Fibroblast of villous mesenchyme (primary cell): Measurements from ENCODE around the gene GPC6. TPM values are rescaled to one million over a fixed set of nuclear protein-coding genes. Genes with fewer than 3 reads are reported as not detected.

Experiments used
- DNase-seq: peaks from one replicate; pipeline ENCODE4 v3.0.0-alpha.2; 2010; ENCODE audit warnings: low read depth
- H3K4me3 ChIP-seq: 2 replicates; pipeline ENCODE4 v1.5.1; 2011; ENCODE audit warnings: low read depth, mild to moderate bottlenecking, low read length
- total RNA-seq: library from RNA; depleted of rRNA; stranded (reverse); fragments of >200 nt; gene quantifications from 2 replicates; pipeline ENCODE4 v1.2.3, GENCODE V29; 2012
- TF ChIP-seq, protein P1 (sequence below): IDR thresholded peaks from 2 replicates; pipeline ENCODE4 v1.5.1; 2012; ENCODE audit warnings: low read depth, mild to moderate bottlenecking, low read length; ENCODE audit not compliant: insufficient read depth

Gene GPC6
- total RNA-seq, 1 donor, result 6.0 TPM

DNA sequence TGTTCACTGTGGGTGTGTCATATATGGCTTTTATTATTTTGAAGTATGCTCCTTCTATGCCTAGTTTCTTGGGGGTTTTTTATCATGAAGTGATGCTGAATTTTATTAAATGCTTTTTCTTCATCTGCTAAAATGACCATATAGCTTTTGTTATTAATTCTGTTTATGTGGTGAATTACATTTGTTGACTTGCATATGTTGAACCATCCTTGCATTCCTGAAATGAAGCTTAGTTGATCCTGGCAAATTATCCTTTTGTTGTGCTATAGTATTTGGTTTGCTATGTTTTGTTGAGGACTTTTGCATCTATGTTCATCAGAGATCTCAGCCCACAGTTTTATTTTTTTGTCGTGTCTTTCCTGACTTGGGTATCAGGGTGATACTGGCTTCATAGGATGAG is 12.1 kb downstream of the GPC6 start:
- H3K4me3 ChIP-seq, result no peak overlapping the region
- TF ChIP-seq, protein P1, sequence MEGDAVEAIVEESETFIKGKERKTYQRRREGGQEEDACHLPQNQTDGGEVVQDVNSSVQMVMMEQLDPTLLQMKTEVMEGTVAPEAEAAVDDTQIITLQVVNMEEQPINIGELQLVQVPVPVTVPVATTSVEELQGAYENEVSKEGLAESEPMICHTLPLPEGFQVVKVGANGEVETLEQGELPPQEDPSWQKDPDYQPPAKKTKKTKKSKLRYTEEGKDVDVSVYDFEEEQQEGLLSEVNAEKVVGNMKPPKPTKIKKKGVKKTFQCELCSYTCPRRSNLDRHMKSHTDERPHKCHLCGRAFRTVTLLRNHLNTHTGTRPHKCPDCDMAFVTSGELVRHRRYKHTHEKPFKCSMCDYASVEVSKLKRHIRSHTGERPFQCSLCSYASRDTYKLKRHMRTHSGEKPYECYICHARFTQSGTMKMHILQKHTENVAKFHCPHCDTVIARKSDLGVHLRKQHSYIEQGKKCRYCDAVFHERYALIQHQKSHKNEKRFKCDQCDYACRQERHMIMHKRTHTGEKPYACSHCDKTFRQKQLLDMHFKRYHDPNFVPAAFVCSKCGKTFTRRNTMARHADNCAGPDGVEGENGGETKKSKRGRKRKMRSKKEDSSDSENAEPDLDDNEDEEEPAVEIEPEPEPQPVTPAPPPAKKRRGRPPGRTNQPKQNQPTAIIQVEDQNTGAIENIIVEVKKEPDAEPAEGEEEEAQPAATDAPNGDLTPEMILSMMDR, result no peak
- DNase-seq, result no peak

DNA sequence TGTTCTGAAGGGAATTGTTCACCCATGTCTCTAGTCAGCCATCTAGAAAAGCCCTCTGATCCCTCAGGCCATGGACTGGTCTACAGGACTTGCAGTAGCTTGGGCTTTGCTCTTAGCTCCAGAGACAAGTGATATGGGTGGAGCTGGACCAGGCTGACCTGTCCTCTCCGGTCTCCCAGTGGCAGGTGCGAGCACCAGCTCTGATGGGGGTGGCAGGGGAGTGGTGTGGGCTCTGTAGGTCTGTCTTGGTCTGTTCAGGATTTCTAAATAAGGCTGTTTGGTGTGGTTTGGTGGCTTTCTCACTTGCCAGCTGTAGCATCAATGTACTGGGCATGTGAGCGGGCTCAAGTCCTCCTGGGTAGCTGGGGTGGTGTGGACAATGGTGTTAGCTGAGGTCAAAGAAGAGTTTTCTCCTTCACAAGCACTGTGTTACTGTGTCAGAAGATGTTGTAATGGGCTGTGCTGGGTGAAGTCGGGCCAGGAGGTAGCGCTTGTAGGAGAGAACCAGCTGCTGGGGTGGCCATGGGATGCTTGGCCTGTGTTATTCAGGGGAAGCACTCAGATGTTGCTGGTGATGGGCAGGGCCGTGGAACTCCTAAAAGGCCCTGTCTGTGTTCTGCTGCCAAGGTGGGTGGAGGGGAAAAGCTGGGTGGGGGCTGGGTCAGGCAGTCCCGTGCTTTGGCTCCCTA is 16.9 kb downstream of the GPC6 start:
- no peak overlapping the region for H3K4me3 ChIP-seq
- TF ChIP-seq, protein P1, result no peak
- no peak for DNase-seq

DNA sequence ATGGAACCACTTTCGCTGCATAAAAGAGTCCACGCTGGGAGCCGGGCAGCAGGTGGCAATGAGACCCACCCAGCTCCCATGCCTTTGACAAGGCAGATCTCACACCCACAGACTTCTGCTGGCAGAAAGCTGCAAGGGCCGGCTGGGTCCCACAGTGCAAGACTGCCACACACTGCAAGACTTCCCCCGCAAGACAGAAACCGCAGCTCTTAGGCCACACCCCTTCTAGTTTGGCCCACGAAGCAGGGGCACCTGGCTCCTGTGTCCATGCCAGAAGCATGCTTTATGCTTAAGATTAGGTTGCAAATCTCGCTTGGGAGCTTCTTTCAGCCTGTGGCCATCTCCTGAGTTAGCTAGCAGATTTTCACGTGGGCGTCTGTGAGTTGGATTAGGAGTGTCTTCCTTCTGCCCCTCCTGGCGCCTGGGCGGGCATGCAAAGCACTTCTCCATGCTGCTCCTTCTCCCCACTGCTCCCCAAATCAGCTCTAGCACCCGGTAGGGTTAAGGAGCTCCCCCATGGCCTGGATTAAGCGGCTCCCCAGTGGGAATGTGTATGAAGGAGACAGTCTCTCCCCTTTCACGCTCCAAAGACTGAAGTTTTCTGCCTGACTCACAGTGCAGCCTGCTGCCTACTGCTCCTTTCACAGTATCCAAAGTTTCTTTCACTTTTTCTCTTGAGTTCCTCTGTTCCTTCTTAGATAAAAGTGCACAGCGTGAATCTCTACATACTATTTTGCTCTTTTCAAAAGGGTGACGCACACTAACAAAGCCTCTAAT is 17.7 kb downstream of the GPC6 start:
- TF ChIP-seq, protein P1, result no peak
- DNase-seq, result peak; percentile 41
- peak overlapping the region; percentile 46 for H3K4me3 ChIP-seq

DNA sequence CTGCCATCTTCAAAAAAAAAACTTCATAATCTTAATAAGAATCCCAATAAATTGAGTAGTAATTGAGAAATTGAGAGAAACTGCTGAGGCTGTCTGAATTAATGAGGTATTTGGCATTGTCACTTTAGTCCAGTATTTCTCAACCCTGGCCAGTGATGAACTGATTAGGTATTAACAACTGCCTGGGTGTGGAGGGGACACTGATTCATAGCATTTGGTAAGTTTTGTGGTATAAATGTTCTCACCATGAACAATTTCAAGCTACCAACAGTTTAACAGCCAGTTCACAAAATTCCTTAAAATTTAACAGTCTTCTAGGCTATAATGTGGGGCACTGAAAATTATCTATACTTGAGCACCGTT is 18.3 kb downstream of the GPC6 start:
- DNase-seq, result peak; percentile 59
- H3K4me3 ChIP-seq, result peak overlapping the region; percentile 46

DNA sequence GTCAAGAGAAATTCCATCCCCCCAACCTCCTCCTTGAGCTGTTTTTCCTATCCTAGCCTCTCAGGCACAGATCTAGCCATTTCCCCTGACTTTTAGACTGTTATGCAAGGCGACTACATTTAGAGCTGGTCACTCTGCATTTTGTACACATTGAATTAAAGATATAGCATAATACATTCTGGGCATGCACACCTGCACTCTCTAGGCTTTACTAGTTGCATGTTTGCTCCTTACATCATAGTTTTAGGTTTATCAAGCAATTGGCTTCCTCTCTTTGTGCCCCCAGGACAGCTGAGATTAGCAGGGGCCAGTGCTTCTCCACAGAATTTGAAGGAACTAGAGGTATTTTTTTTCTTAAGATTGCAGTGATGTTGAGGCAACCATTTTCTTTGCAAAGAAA is 19.5 kb downstream of the GPC6 start:
- DNase-seq, result no peak
- TF ChIP-seq, protein P1, result no peak
- no peak overlapping the region for H3K4me3 ChIP-seq

More for the DNA sequence above, 18.3 kb downstream of the GPC6 start:
- TF ChIP-seq, protein P1, result no peak

DNA sequence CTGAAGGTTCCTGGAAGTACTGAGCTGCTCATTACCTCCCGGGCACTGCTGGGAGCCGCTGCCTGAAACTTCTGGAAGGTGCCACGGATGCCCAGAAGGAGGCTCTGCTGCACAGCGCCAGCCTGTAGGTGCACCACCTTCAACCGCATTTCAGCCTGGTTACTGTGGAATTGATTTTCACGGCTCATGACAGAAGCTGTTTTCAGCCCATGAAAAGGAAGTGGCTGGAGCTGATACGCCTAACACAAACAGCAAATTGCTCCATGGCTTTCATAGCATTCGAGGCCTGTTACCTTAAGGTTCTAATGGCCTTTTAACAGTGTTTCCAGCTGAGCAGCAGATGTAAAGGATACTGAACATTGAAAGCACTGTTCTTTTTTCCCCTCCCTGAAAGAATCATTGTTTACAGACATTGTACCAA is 22.0 kb downstream of the GPC6 start:
- DNase-seq, result peak; percentile 28
- TF ChIP-seq, protein P1, result peak; percentile 27
- H3K4me3 ChIP-seq, result no peak overlapping the region
